GM10266 (cell line): ENCODE measurements around the gene COQ4.

ENCODE experiments used
- DNase-seq: peaks from one replicate; pipeline ENCODE4 v3.0.0; 2012; ENCODE audit errors: extremely low spot score
- TF ChIP-seq, protein P1 (sequence below): IDR thresholded peaks from 2 replicates; pipeline ENCODE4 v1.5.1; 2012; ENCODE audit warnings: mild to moderate bottlenecking, low read depth; ENCODE audit not compliant: control insufficient read depth, insufficient read depth; ENCODE audit errors: missing control alignments

COQ4 gene

GRCh38 chr9:128294142-128294541 is 28.5 kb upstream of the COQ4 start:
- no peak for DNase-seq

GRCh38 chr9:128296340-128297220 is 26.1 kb upstream of the COQ4 start:
- TF ChIP-seq, protein P1, sequence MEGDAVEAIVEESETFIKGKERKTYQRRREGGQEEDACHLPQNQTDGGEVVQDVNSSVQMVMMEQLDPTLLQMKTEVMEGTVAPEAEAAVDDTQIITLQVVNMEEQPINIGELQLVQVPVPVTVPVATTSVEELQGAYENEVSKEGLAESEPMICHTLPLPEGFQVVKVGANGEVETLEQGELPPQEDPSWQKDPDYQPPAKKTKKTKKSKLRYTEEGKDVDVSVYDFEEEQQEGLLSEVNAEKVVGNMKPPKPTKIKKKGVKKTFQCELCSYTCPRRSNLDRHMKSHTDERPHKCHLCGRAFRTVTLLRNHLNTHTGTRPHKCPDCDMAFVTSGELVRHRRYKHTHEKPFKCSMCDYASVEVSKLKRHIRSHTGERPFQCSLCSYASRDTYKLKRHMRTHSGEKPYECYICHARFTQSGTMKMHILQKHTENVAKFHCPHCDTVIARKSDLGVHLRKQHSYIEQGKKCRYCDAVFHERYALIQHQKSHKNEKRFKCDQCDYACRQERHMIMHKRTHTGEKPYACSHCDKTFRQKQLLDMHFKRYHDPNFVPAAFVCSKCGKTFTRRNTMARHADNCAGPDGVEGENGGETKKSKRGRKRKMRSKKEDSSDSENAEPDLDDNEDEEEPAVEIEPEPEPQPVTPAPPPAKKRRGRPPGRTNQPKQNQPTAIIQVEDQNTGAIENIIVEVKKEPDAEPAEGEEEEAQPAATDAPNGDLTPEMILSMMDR, result no peak
- no peak for DNase-seq

More at GRCh38 chr9:128294142-128294541, 28.5 kb upstream of the COQ4 start:
- TF ChIP-seq, protein P1, result no peak

DNA sequence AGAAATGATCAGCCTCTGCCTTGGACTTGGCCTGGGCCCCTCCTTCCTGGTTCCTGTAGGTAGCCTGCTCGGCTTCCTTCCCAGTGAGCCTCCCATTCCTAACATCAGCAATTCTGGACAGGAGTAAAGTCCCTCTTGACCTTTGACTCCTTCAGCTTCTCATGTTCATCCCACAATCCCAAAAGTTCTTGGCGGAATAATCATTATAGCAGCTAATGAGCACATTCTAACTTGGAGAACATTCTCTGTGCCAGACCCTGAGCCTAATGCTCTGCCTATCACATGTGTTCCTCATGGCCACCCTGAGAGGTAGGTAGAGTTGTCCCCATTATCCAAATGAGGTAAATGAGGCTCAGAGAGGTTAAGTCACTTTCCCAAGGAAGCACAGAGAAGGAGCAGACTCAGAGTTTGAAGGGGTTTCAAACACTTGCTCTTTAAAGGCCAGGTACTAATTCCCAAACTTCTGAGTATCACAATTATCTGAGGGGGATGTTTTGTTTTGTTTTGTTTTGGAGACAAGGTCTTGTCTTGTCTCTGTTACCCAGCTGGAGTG is 25.3 kb upstream of the COQ4 start:
- TF ChIP-seq, protein P1, result no peak
- no peak for DNase-seq

GRCh38 chr9:128298535-128299482 is 23.8 kb upstream of the COQ4 start:
- TF ChIP-seq, protein P1, result no peak
- no peak for DNase-seq

- no peak for DNase-seq
- TF ChIP-seq, protein P1, result no peak
Observed at GRCh38 chr9:128304136-128304970, 18.3 kb upstream of the COQ4 start.

- DNase-seq, result no peak
Observed at GRCh38 chr9:128304971-128305288, 17.7 kb upstream of the COQ4 start.

More at GRCh38 chr9:128304971-128305288, 17.7 kb upstream of the COQ4 start:
- TF ChIP-seq, protein P1, result no peak
